ENCODE measurements around the gene MRPS9. TPM values are rescaled to one million over a fixed set of nuclear protein-coding genes. Genes with fewer than 3 reads are reported as not detected.

MRPS9 gene
- total RNA-seq, 1 donor from 2014 or later, result 18.7 TPM

GRCh38 chr2:105143094-105143466 lies 105.2 kb downstream of the MRPS9 start:
- no peak overlapping the region for H3K4me3 ChIP-seq
- intact Hi-C loops (cut with DNase I), result no loop called here
- no peak overlapping the region for H3K27ac ChIP-seq
- no peaks in the 10 kb centered on the region for H3K4me1 ChIP-seq
- H3K27me3 ChIP-seq, result no peaks in the 10 kb centered on the region
- H3K9me3 ChIP-seq, result no peaks in the 10 kb centered on the region
- no peak for DNase-seq (ENCODE audit: low spot score in 2 of 2)
- TF ChIP-seq CTCF (IDR thresholded peaks at IDR 0.05), result no peak
- no peaks in the 10 kb centered on the region for H3K36me3 ChIP-seq

- H3K27ac ChIP-seq, result no peak overlapping the region
- H3K4me3 ChIP-seq, result peak overlapping the region; percentile 36 to 57
- H3K27me3 ChIP-seq, result no peaks in the 10 kb centered on the region
- DNase-seq (ENCODE audit: low spot score in 2 of 2), result no peak
- no peaks in the 10 kb centered on the region for H3K9me3 ChIP-seq
- intact Hi-C loops (cut with DNase I), result no loop called here
- H3K4me1 ChIP-seq, result no peaks in the 10 kb centered on the region
- no peaks in the 10 kb centered on the region for H3K36me3 ChIP-seq
- no peak for TF ChIP-seq CTCF (IDR thresholded peaks at IDR 0.05)
These were observed 105.7 kb downstream of the MRPS9 start for GRCh38 chr2:105143467-105144151.

- no peaks in the 10 kb centered on the region for H3K9me3 ChIP-seq
- H3K4me3 ChIP-seq, result peak overlapping the region; percentile 36 to 57
- H3K36me3 ChIP-seq, result no peaks in the 10 kb centered on the region
- intact Hi-C loops (cut with DNase I), result no loop called here
- TF ChIP-seq CTCF (IDR thresholded peaks at IDR 0.05), result no peak
- H3K4me1 ChIP-seq, result no peaks in the 10 kb centered on the region
- no peak for DNase-seq (ENCODE audit: low spot score in 2 of 2)
- H3K27ac ChIP-seq, result no peak overlapping the region
- no peaks in the 10 kb centered on the region for H3K27me3 ChIP-seq
These were observed 106.5 kb downstream of the MRPS9 start for GRCh38 chr2:105144152-105144940.

- Histone ChIP-seq H3K27ac (no peak overlapping the region), H3K36me3 (no peaks in the 10 kb centered on the region), H3K9me3 (no peaks in the 10 kb centered on the region), H3K4me1 (no peaks in the 10 kb centered on the region), H3K4me3 (no peak overlapping the region), H3K27me3 (no peaks in the 10 kb centered on the region)
- no peak for DNase-seq (ENCODE audit: low spot score in 2 of 2)
- no peak for TF ChIP-seq CTCF (IDR thresholded peaks at IDR 0.05)
- intact Hi-C loops (cut with DNase I), result no loop called here
These were observed 107.1 kb downstream of the MRPS9 start for GRCh38 chr2:105144941-105145300.

GRCh38 chr2:105149272-105149671 lies 111.4 kb downstream of the MRPS9 start:
- TF ChIP-seq CTCF (IDR thresholded peaks at IDR 0.05), result no peak
- H3K36me3 ChIP-seq, result no peaks in the 10 kb centered on the region
- no peak overlapping the region for H3K27ac ChIP-seq
- no peak overlapping the region for H3K4me3 ChIP-seq
- H3K4me1 ChIP-seq, result no peaks in the 10 kb centered on the region
- no peaks in the 10 kb centered on the region for H3K27me3 ChIP-seq
- DNase-seq (ENCODE audit: low spot score in 2 of 2), result no peak
- intact Hi-C loops (cut with DNase I), result no loop called here
- H3K9me3 ChIP-seq, result no peaks in the 10 kb centered on the region

Other genes with a start within 250 kb of the MRPS9 start
- gene POU3F3, start 184.0 kb upstream of the MRPS9 start, total RNA-seq, result 0.21 TPM
- gene GPR45, start 203.7 kb downstream of the MRPS9 start, total RNA-seq, result not detected

All from ascending aorta (tissue), 2 donors.